ENCODE data around the gene SULT1C2. TPM values are rescaled to one million over a fixed set of nuclear protein-coding genes. Genes with fewer than 3 reads are reported as not detected.

The SULT1C2 gene
- total RNA-seq, 2 experiments from 2014 or later: not detected

GRCh38 chr2:108301558-108301957 lies 12.9 kb downstream of the SULT1C2 start:
- ChIA-PET CTCF (no interaction called here), POLR2A (no interaction called here)
- DNase-seq (no peak), ATAC-seq (no peak)
- Mint-ChIP-seq H3K9me3 (ENCODE audit: low read depth) (no peaks in the 10 kb centered on the region), H3K4me1 (no peaks in the 10 kb centered on the region), H3K27me3 (peaks cover 5% of the 10 kb centered on the region), H3K27ac (no peak overlapping the region), H3K36me3 (ENCODE audit: low read depth) (no peaks in the 10 kb centered on the region), H3K4me3 (no peak overlapping the region)
- intact Hi-C loops (cut with DNase I, micrococcal nuclease): no loop called here

DNA sequence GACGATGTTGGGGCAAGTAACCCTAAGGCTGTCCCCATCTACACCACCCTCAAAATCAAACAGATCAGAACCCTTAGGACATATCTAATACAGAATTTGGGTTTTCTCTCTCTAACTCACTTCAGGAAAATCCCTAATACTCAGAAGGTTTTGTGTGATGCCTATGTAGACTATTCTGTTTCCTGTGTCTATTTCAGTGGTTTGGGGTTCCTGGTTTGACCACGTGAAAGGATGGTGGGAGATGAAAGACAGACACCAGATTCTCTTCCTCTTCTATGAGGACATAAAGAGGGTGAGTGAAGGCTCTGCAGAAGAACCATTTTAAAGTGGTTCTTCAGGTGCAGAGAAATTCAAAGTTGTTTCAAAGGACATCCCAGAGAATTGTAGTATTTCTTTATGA lies 16.3 kb downstream of the SULT1C2 start:
- H3K4me1 Mint-ChIP-seq: no peaks in the 10 kb centered on the region
- no peak for DNase-seq
- H3K36me3 Mint-ChIP-seq (ENCODE audit: low read depth): no peaks in the 10 kb centered on the region
- peaks cover 7% of the 10 kb centered on the region for H3K27me3 Mint-ChIP-seq
- ChIA-PET POLR2A (no interaction called here), CTCF (interaction anchor here (0.8 kb wide), 1 partner anchor 1205 kb away, joined by 3 read pairs; no protein-coding TSS in a partner anchor)
- H3K27ac Mint-ChIP-seq: no peak overlapping the region
- no peak overlapping the region for H3K4me3 Mint-ChIP-seq
- ATAC-seq: no peak
- no peaks in the 10 kb centered on the region for H3K9me3 Mint-ChIP-seq (ENCODE audit: low read depth)
- intact Hi-C loops (cut with DNase I, micrococcal nuclease): no loop called here

DNA sequence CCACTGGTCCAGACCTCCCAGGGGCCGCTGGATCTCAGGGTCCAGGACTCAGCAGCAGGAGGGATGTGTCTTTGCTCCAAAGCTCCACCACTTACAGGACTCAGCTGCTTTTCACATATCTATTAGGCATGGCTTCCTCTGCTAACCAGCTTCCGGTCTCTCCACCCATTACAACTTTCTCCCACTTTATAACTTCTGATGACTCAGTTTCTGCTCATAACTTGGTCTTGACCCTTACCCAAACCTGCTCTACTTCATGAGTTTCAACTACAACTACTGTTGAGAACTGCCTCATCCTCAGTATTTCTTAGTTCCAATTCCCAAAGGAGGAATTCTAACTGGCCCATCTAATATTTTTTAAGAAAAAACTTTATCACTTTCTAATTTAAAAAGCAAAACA lies 17.2 kb downstream of the SULT1C2 start:
- Mint-ChIP-seq H3K4me1 (no peaks in the 10 kb centered on the region), H3K9me3 (ENCODE audit: low read depth) (no peaks in the 10 kb centered on the region), H3K36me3 (ENCODE audit: low read depth) (no peaks in the 10 kb centered on the region), H3K27ac (no peak overlapping the region), H3K4me3 (no peak overlapping the region), H3K27me3 (peaks cover 7% of the 10 kb centered on the region)
- POLR2A ChIA-PET: interaction anchor here (0.7 kb wide), 1 partner anchor 17 kb away, joined by 3 read pairs; the partner anchor contains the start of gene SULT1C2
- ATAC-seq: no peak
- CTCF ChIA-PET: no interaction called here
- no peak for DNase-seq
- intact Hi-C loops (cut with DNase I, micrococcal nuclease): no loop called here

DNA sequence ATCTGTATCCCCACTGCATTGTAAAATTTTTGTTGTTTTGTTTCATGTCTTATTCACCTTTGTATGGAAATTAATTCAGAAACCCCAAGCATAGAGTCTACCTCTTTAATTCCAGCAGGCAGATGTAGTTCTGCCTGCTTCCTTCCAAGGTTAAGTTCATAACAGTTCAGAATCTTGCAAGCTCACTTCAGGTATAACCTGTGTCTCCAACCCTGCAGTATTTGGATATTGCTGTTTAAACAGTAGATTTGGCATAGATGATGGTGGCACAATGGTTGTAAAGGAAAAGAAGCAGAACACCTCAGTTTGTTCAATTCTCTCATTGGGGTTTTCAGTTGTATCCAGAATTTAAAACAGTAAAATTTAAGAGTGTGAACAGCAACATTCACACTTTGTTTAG lies 21.2 kb downstream of the SULT1C2 start:
- H3K4me3 Mint-ChIP-seq: no peak overlapping the region
- H3K27me3 Mint-ChIP-seq: peaks cover 2% of the 10 kb centered on the region
- no peaks in the 10 kb centered on the region for H3K36me3 Mint-ChIP-seq (ENCODE audit: low read depth)
- ATAC-seq: no peak
- intact Hi-C loops (cut with DNase I, micrococcal nuclease): no loop called here
- ChIA-PET CTCF (interaction anchor here (0.9 kb wide), 1 partner anchor 70 kb away, joined by 3 read pairs; the partner anchor contains the start of gene SULT1C3), POLR2A (no interaction called here)
- no peaks in the 10 kb centered on the region for H3K4me1 Mint-ChIP-seq
- no peak for DNase-seq
- no peak overlapping the region for H3K27ac Mint-ChIP-seq
- H3K9me3 Mint-ChIP-seq (ENCODE audit: low read depth): no peaks in the 10 kb centered on the region

DNA sequence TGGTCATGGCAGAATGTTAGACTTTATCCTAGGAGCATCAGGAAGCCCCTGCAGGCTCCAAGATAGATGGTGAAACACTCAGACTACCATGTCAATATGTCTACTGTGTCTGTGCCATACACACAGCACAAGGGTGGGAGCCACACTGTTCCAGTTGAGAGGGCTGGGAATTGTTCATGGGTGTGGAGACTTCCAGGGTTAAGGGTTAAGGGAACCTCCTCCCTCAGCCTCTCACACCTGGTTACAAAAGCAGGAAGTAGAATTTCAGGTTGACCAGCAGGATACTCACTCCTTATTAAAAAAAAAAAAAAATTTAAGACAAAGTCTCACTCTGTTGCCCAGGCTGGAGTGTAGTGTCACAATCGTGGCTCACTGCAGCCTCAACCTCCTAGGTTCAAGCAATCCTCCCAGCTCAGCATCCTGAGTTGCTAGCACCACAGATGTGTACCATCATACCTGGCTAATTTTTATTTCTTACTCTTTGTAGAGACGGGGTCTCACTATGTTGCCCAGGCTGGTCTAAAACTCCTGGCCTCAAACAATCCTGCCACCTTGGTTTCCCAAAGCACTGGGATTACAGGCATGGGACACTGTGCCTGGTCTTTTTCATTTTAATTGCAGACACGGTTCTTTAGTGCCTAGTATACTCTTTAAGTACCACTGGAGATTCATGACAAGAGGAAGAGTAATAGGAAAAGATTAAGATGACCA lies 26.0 kb downstream of the SULT1C2 start:
- H3K27me3 Mint-ChIP-seq: no peaks in the 10 kb centered on the region
- no peaks in the 10 kb centered on the region for H3K4me1 Mint-ChIP-seq
- no peak overlapping the region for H3K4me3 Mint-ChIP-seq
- DNase-seq (no peak), ATAC-seq (no peak)
- ChIA-PET CTCF (no interaction called here), POLR2A (no interaction called here)
- no peak overlapping the region for H3K27ac Mint-ChIP-seq
- H3K36me3 Mint-ChIP-seq (ENCODE audit: low read depth): no peaks in the 10 kb centered on the region
- intact Hi-C loops (cut with DNase I, micrococcal nuclease): no loop called here
- H3K9me3 Mint-ChIP-seq (ENCODE audit: low read depth): no peaks in the 10 kb centered on the region

- CTCF ChIA-PET: no interaction called here
- H3K9me3 Mint-ChIP-seq (ENCODE audit: low read depth): no peaks in the 10 kb centered on the region
- no peak for DNase-seq
- H3K27me3 Mint-ChIP-seq: no peaks in the 10 kb centered on the region
- H3K27ac Mint-ChIP-seq: no peak overlapping the region
- POLR2A ChIA-PET: no interaction called here
- intact Hi-C loops (cut with DNase I, micrococcal nuclease): no loop called here
- H3K4me1 Mint-ChIP-seq: no peaks in the 10 kb centered on the region
- H3K4me3 Mint-ChIP-seq: no peak overlapping the region
- no peaks in the 10 kb centered on the region for H3K36me3 Mint-ChIP-seq (ENCODE audit: low read depth)
- ATAC-seq: no peak
Observed at GRCh38 chr2:108315444-108315934, 26.8 kb downstream of the SULT1C2 start.

GRCh38 chr2:108316033-108316432 lies 27.3 kb downstream of the SULT1C2 start:
- peaks cover 2% of the 10 kb centered on the region for H3K27me3 Mint-ChIP-seq
- no peaks in the 10 kb centered on the region for H3K4me1 Mint-ChIP-seq
- no peaks in the 10 kb centered on the region for H3K9me3 Mint-ChIP-seq (ENCODE audit: low read depth)
- ChIA-PET POLR2A (no interaction called here), CTCF (no interaction called here)
- H3K27ac Mint-ChIP-seq: no peak overlapping the region
- H3K4me3 Mint-ChIP-seq: no peak overlapping the region
- no peaks in the 10 kb centered on the region for H3K36me3 Mint-ChIP-seq (ENCODE audit: low read depth)
- intact Hi-C loops (cut with DNase I, micrococcal nuclease): no loop called here
- DNase-seq: no peak
- ATAC-seq: no peak

DNA sequence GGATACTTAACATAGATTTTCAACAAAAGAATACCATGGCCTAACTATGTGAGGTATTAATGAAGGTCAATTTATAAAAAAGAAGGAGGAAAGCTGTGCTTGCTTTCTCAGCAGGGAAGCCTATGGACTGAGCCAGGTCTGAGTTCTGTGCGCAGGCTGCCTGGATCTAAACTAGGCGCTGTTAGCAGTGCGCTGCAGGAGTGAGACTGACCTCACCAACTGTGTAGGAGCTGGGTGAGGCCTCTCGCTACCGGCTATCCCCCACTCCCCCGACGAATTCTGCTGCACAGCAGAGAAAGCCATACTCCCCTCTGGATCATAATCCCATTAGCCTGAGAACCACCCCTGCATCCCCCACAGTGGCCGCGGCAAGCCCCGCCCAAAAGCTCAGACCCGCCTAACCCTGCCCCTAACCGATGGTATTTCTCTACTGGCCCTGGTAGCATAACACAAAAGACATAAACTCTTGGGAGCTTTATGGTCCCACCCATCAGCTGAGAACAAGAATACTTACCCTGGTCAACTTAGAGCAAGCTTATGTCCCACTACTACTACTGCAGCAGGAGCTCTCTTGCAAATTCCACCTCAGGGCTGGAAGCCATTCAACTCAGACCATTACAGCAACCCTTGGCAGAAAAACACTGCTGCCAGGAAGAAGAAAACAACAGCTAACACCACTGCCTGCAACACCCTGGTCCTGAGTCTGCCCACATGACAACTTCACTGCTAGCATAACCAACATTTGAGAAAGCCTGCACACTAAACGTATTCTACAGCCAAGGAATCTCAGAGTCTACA lies 28.0 kb downstream of the SULT1C2 start:
- no peak for ATAC-seq
- Mint-ChIP-seq H3K27me3 (peaks cover 2% of the 10 kb centered on the region), H3K4me1 (no peaks in the 10 kb centered on the region), H3K9me3 (ENCODE audit: low read depth) (no peaks in the 10 kb centered on the region), H3K36me3 (ENCODE audit: low read depth) (no peaks in the 10 kb centered on the region), H3K4me3 (no peak overlapping the region), H3K27ac (no peak overlapping the region)
- intact Hi-C loops (cut with DNase I, micrococcal nuclease): no loop called here
- ChIA-PET CTCF (no interaction called here), POLR2A (no interaction called here)
- DNase-seq: no peak

DNA sequence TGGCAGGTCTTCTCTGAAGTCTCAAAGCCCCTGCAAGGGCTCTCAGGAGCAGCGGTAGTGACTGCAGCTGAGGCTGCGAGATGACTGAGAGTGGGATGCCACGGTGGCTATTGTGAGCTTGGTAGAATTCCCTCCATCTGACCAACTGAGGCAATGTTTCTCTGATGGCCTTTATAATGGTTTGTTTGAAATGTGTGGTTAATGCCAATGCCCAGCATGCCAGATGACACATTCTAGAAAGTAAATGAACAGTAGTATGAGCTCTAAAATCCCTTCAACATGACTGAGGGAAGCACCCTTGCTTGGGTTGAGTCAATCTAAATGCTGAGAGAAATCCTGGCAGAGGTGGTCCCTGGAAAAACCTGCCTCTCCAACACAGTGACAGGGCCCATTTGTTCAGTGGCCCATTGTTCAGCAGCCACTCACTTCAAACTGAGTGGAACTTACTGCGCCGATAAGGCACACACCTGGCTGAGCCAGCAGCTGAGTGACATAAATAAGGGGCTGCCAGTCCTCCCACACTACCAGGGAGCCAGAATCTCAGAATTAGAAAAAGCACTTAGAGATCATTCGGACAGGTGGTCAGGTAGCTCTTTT lies 31.7 kb downstream of the SULT1C2 start:
- peaks cover 2% of the 10 kb centered on the region for H3K27me3 Mint-ChIP-seq
- H3K4me3 Mint-ChIP-seq: no peak overlapping the region
- no peak overlapping the region for H3K27ac Mint-ChIP-seq
- DNase-seq (no peak), ATAC-seq (no peak)
- CTCF ChIA-PET: interaction anchor here (0.6 kb wide), 1 partner anchor 316 kb away, joined by 3 read pairs; no protein-coding TSS in a partner anchor
- H3K4me1 Mint-ChIP-seq: no peaks in the 10 kb centered on the region
- H3K9me3 Mint-ChIP-seq (ENCODE audit: low read depth): no peaks in the 10 kb centered on the region
- H3K36me3 Mint-ChIP-seq (ENCODE audit: low read depth): no peaks in the 10 kb centered on the region
- intact Hi-C loops (cut with DNase I, micrococcal nuclease): no loop called here
- POLR2A ChIA-PET: no interaction called here

- H3K4me3 Mint-ChIP-seq: no peak overlapping the region
- DNase-seq: no peak
- no peaks in the 10 kb centered on the region for H3K4me1 Mint-ChIP-seq
- H3K9me3 Mint-ChIP-seq (ENCODE audit: low read depth): no peaks in the 10 kb centered on the region
- intact Hi-C loops (cut with DNase I, micrococcal nuclease): no loop called here
- no peak overlapping the region for H3K27ac Mint-ChIP-seq
- peaks cover 2% of the 10 kb centered on the region for H3K27me3 Mint-ChIP-seq
- no peak for ATAC-seq
- ChIA-PET POLR2A (no interaction called here), CTCF (no interaction called here)
- no peaks in the 10 kb centered on the region for H3K36me3 Mint-ChIP-seq (ENCODE audit: low read depth)
Observed at GRCh38 chr2:108323619-108324018, 34.9 kb downstream of the SULT1C2 start.

DNA sequence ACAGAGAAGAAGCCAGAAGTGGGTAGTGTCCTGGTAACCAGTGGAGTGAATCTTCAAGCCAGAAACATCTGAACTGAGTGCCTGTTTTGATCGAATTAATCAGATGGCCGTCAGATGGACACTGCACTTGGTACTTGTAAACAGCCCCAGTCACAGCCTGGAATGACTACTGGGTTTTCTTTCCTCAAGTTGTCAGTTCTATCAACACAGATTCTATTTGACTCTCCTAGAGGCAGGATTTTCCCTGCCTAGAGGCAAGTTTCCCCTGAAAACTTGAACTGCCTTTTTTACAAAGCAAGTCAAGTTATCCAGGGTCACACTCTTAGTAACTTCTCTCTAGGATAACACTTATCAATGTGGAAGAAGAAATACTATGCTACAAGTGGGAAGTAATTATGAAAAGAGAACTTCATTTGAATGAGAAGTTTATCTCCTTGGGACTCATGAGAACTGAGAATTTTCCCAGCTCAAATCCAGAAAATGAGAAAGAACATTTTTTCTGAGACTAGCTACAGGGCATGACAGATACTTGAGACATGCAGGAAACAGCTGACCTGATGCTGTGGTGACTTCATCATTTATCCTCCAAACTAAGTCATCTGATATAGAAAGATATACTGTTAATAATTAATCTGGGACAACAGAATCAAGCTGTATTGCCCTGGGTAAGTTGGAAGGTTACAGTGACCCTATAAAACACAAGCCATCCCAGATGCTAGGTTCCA lies 36.0 kb downstream of the SULT1C2 start:
- CTCF ChIA-PET: interaction anchor here (0.6 kb wide), 1 partner anchor 769 kb away, joined by 3 read pairs; no protein-coding TSS in a partner anchor

More for the DNA sequence above, 36.0 kb downstream of the SULT1C2 start:
- intact Hi-C loops (cut with DNase I, micrococcal nuclease): no loop called here
- Mint-ChIP-seq H3K4me3 (no peak overlapping the region), H3K36me3 (ENCODE audit: low read depth) (no peaks in the 10 kb centered on the region), H3K4me1 (no peaks in the 10 kb centered on the region), H3K9me3 (ENCODE audit: low read depth) (no peaks in the 10 kb centered on the region), H3K27ac (no peak overlapping the region), H3K27me3 (peaks cover 2% of the 10 kb centered on the region)
- no peak for DNase-seq
- POLR2A ChIA-PET: no interaction called here
- ATAC-seq: no peak
